ENCODE results near the gene ZNF474. TPM values are rescaled to one million over a fixed set of nuclear protein-coding genes. Genes with fewer than 3 reads are reported as not detected.

ZNF474 gene
- total and polyA plus RNA-seq, 4 donors, result 0.03 to 0.25 (median 0.23) TPM; not detected in 1

GRCh38 chr5:122137702-122138101 is 8.4 kb downstream of the ZNF474 start:
- Histone ChIP-seq H3K27ac (ENCODE audit: low read depth in 1 of 2, low read length in 2 of 2) (no peak overlapping the region), H3K27me3 (ENCODE audit: control insufficient read depth in 4 of 4, insufficient read depth in 4 of 4, low read length in 3 of 4) (no peaks in the 10 kb centered on the region), H3K4me3 (ENCODE audit: low read depth in 1 of 3, low read length in 3 of 3) (no peak overlapping the region), H3K9me3 (ENCODE audit: control insufficient read depth in 4 of 4, low read length in 3 of 4) (no peaks in the 10 kb centered on the region), H3K4me1 (ENCODE audit: control insufficient read depth in 4 of 4, insufficient read depth in 4 of 4, low read length in 3 of 4) (no peaks in the 10 kb centered on the region), H3K9ac (ENCODE audit: low read depth in 1 of 2, low read length in 2 of 2) (no peak overlapping the region), H3K36me3 (ENCODE audit: control insufficient read depth in 4 of 4, insufficient read depth in 3 of 4, low read depth in 1 of 4, low read length in 3 of 4) (no peaks in the 10 kb centered on the region)
- TF ChIP-seq YY1 (IDR thresholded peaks at IDR 0.05) (no peak), TAF1 (conservative IDR thresholded peaks at IDR 0.05) (no peak), HNF4A (conservative IDR thresholded peaks at IDR 0.05) (no peak), FOXA2 (IDR thresholded peaks at IDR 0.05) (no peak), RAD21 (IDR thresholded peaks at IDR 0.05) (no peak), JUND (IDR thresholded peaks at IDR 0.05) (no peak), FOXA1 (IDR thresholded peaks at IDR 0.05) (no peak), GABPA (IDR thresholded peaks at IDR 0.05 in 1 of 2, conservative IDR thresholded peaks at IDR 0.05 in 1 of 2) (no peak), RXRA (IDR thresholded peaks at IDR 0.05) (no peak)
- TF ChIP-seq, protein P1, sequence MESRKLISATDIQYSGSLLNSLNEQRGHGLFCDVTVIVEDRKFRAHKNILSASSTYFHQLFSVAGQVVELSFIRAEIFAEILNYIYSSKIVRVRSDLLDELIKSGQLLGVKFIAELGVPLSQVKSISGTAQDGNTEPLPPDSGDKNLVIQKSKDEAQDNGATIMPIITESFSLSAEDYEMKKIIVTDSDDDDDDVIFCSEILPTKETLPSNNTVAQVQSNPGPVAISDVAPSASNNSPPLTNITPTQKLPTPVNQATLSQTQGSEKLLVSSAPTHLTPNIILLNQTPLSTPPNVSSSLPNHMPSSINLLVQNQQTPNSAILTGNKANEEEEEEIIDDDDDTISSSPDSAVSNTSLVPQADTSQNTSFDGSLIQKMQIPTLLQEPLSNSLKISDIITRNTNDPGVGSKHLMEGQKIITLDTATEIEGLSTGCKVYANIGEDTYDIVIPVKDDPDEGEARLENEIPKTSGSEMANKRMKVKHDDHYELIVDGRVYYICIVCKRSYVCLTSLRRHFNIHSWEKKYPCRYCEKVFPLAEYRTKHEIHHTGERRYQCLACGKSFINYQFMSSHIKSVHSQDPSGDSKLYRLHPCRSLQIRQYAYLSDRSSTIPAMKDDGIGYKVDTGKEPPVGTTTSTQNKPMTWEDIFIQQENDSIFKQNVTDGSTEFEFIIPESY (IDR thresholded peaks at IDR 0.05), result no peak
- TF ChIP-seq, protein P2, sequence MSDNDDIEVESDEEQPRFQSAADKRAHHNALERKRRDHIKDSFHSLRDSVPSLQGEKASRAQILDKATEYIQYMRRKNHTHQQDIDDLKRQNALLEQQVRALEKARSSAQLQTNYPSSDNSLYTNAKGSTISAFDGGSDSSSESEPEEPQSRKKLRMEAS (IDR thresholded peaks at IDR 0.05), result no peak
- TF ChIP-seq, protein P3, sequence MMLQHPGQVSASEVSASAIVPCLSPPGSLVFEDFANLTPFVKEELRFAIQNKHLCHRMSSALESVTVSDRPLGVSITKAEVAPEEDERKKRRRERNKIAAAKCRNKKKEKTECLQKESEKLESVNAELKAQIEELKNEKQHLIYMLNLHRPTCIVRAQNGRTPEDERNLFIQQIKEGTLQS (IDR thresholded peaks at IDR 0.05), result no peak
- WGBS, result 89% methylated on average over 4 of the region's 4 CpGs
- DNase-seq (ENCODE audit: low spot score), result no peak

- Histone ChIP-seq H3K27me3 (ENCODE audit: control insufficient read depth in 4 of 4, insufficient read depth in 4 of 4, low read length in 3 of 4) (no peaks in the 10 kb centered on the region), H3K36me3 (ENCODE audit: control insufficient read depth in 4 of 4, insufficient read depth in 3 of 4, low read depth in 1 of 4, low read length in 3 of 4) (no peaks in the 10 kb centered on the region), H3K27ac (ENCODE audit: low read depth in 1 of 2, low read length in 2 of 2) (no peak overlapping the region), H3K4me1 (ENCODE audit: control insufficient read depth in 4 of 4, insufficient read depth in 4 of 4, low read length in 3 of 4) (no peaks in the 10 kb centered on the region), H3K4me3 (ENCODE audit: low read depth in 1 of 3, low read length in 3 of 3) (no peak overlapping the region), H3K9ac (ENCODE audit: low read depth in 1 of 2, low read length in 2 of 2) (no peak overlapping the region), H3K9me3 (ENCODE audit: control insufficient read depth in 4 of 4, low read length in 3 of 4) (no peaks in the 10 kb centered on the region)
- 74% methylated on average over 3 of the region's 3 CpGs for WGBS
- TF ChIP-seq FOXA1 (IDR thresholded peaks at IDR 0.05), result no peak
- no peak for TF ChIP-seq RAD21 (IDR thresholded peaks at IDR 0.05)
- no peak for TF ChIP-seq NR2F2 (IDR thresholded peaks at IDR 0.05)
- TF ChIP-seq, protein P2 (IDR thresholded peaks at IDR 0.05), result no peak
- no peak for TF ChIP-seq CTCF (IDR thresholded peaks at IDR 0.05; ENCODE audit: low read depth, low read length, missing input control)
- no peak for TF ChIP-seq SP1 (IDR thresholded peaks at IDR 0.05)
- no peak for DNase-seq (ENCODE audit: low spot score)
Measured at GRCh38 chr5:122138356-122138755, 9.0 kb downstream of the ZNF474 start.

DNA sequence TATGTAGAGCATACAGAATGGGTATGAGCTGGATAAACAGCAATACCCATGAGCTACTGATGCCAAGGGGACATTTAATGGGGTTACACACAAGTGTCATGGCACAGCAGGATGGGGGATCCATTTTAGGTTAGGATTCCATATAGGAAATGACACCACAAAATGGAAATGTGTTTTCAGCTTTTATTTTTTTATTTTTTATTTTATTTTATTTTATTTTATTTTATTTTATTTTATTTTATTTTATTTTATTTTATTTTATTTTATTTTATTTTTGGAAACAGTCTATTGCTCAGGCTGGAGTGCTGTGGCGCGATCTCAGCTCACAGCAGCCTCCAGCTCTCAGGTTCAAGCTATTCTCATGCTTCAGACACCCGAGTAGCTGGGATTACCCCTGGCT is 11.6 kb downstream of the ZNF474 start:
- WGBS, result 91% methylated on average over 3 of the region's 3 CpGs
- H3K27me3 ChIP-seq (ENCODE audit: control insufficient read depth in 4 of 4, insufficient read depth in 4 of 4, low read length in 3 of 4), result no peaks in the 10 kb centered on the region

More for the DNA sequence above, 11.6 kb downstream of the ZNF474 start:
- Histone ChIP-seq H3K36me3 (ENCODE audit: control insufficient read depth in 4 of 4, insufficient read depth in 3 of 4, low read depth in 1 of 4, low read length in 3 of 4) (no peaks in the 10 kb centered on the region), H3K4me3 (ENCODE audit: low read depth in 1 of 3, low read length in 3 of 3) (no peak overlapping the region), H3K9me3 (ENCODE audit: control insufficient read depth in 4 of 4, low read length in 3 of 4) (no peaks in the 10 kb centered on the region), H3K4me1 (ENCODE audit: control insufficient read depth in 4 of 4, insufficient read depth in 4 of 4, low read length in 3 of 4) (no peaks in the 10 kb centered on the region), H3K9ac (ENCODE audit: low read depth in 1 of 2, low read length in 2 of 2) (no peak overlapping the region), H3K27ac (ENCODE audit: low read depth in 1 of 2, low read length in 2 of 2) (no peak overlapping the region)
- TF ChIP-seq EGR1 (IDR thresholded peaks at IDR 0.05; ENCODE audit: low read depth in 2 of 2) (no peak), CTCF (IDR thresholded peaks at IDR 0.05; ENCODE audit: low read depth, low read length, missing input control) (no peak)
- no peak for DNase-seq (ENCODE audit: low spot score)

All from liver (tissue), 9 donors.